SK-N-MC (cell line): ENCODE measurements around the gene LCE6A.

Experiments used
- DNase-seq: peaks from one replicate; pipeline ENCODE4 v3.0.0-alpha.2; 2011; ENCODE audit warnings: low read depth, low spot score
- H3K27ac ChIP-seq: fragments of 200-600 bp; sonication (generic); 2 replicates; pipeline ENCODE4 v1.5.1; 2016; ENCODE audit warnings: mixed run types
- H3K36me3 ChIP-seq: fragments of 200-600 bp; sonication (generic); 2 replicates; pipeline ENCODE4 v1.6.1; 2017; ENCODE audit warnings: antibody characterized with exemption, low read length, mixed read lengths; ENCODE audit not compliant: insufficient read depth
- H3K4me3 ChIP-seq: fragments of 200-600 bp; sonication (generic); 2 replicates; pipeline ENCODE4 v1.5.1; 2016
- H3K9ac ChIP-seq: fragments of 200-600 bp; sonication (generic); 2 replicates; pipeline ENCODE4 v1.8.0; 2017; ENCODE audit warnings: mixed run types, mixed read lengths; ENCODE audit not compliant: insufficient read length
- H3K9me3 ChIP-seq: fragments of 200-600 bp; sonication (generic); 2 replicates; pipeline ENCODE4 v1.6.1; 2017; ENCODE audit warnings: low read depth, mild to moderate bottlenecking, antibody characterized with exemption, low read length, moderate library complexity, mixed read lengths
- EZH2 ChIP-seq: fragments of 200-600 bp; sonication (generic); IDR thresholded peaks from one replicate; pipeline ENCODE4 v1.6.1; 2017; ENCODE audit warnings: antibody characterized with exemption
- FOXP2 ChIP-seq: optimal IDR thresholded peaks from 2 replicates; pipeline ENCODE3; 2011; ENCODE audit warnings: mild to moderate bottlenecking, moderate library complexity; ENCODE audit not compliant: insufficient read depth; ENCODE audit errors: extremely low read length, control extremely low read depth
- POLR2AphosphoS5 ChIP-seq: IDR thresholded peaks from 2 replicates; pipeline ENCODE4 v1.6.1; 2012; ENCODE audit warnings: mild to moderate bottlenecking, low read depth, low read length, borderline replicate concordance

Gene LCE6A

DNA sequence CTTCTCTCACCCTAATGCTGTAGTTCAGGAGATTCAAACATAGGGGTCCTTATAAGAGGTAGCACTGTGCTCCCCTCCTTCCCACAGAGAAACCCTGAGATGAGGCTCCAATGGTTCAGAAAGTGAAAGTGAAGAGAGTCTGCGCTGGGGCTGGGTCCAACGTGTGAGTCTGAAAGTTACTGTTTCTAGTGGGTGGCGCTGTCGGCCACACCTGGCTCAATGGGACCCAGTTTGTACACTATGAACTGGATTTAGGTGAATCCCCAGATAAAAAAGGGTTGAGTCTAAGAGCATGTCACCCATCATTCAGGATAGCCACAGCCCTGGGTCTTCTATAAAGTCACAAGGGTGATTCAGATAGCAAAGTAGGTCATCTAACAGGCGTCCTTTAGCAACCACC, 38.3 kb downstream of the LCE6A start:
- no peaks in the 10 kb centered on the region for H3K36me3 ChIP-seq
- no peak overlapping the region for H3K9ac ChIP-seq
- H3K4me3 ChIP-seq: no peak overlapping the region
- TF ChIP-seq EZH2 (no peak), FOXP2 (no peak), POLR2AphosphoS5 (no peak)
- H3K27ac ChIP-seq: no peak overlapping the region
- no peaks in the 10 kb centered on the region for H3K9me3 ChIP-seq
- no peak for DNase-seq

DNA sequence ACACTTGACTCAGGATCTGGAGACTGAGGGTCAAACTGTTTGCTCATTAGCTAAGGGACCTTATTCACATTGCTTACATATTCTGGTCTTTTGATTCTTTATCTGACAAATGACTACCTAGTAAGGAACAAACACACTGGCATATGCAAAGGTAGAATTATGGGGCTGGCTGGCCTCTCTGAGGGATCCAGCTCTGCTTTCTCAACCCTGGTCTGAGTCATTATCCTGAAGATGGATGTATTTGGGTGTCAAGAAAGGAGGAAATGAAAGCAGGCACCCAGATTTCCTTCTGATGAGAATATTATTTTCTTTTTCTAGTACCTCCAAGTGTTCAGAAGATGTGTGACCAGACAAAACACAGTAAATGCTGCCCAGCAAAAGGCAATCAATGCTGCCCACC, 41.4 kb downstream of the LCE6A start:
- no peaks in the 10 kb centered on the region for H3K36me3 ChIP-seq
- H3K9ac ChIP-seq: no peak overlapping the region
- no peak for TF ChIP-seq FOXP2
- TF ChIP-seq POLR2AphosphoS5: no peak
- TF ChIP-seq EZH2: no peak
- DNase-seq: no peak
- H3K27ac ChIP-seq: no peak overlapping the region
- H3K4me3 ChIP-seq: no peak overlapping the region
- H3K9me3 ChIP-seq: no peaks in the 10 kb centered on the region

DNA sequence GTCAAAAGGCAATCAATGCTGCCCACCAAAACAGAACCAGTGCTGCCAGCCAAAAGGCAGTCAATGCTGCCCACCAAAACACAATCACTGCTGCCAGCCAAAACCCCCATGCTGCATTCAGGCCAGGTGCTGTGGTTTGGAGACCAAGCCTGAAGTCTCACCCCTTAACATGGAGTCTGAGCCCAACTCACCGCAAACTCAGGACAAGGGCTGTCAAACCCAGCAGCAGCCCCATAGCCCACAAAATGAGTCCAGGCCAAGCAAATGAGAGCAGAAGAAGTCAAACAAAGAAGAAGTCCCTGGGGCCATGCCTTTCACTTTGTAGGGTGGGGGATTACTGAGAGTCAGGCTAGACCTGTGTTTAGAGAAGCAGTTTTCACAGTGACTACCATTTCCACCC, 41.9 kb downstream of the LCE6A start:
- DNase-seq: no peak
- H3K36me3 ChIP-seq: no peaks in the 10 kb centered on the region
- no peak overlapping the region for H3K4me3 ChIP-seq
- no peaks in the 10 kb centered on the region for H3K9me3 ChIP-seq
- TF ChIP-seq FOXP2: no peak
- no peak for TF ChIP-seq EZH2
- H3K9ac ChIP-seq: no peak overlapping the region
- no peak overlapping the region for H3K27ac ChIP-seq

DNA sequence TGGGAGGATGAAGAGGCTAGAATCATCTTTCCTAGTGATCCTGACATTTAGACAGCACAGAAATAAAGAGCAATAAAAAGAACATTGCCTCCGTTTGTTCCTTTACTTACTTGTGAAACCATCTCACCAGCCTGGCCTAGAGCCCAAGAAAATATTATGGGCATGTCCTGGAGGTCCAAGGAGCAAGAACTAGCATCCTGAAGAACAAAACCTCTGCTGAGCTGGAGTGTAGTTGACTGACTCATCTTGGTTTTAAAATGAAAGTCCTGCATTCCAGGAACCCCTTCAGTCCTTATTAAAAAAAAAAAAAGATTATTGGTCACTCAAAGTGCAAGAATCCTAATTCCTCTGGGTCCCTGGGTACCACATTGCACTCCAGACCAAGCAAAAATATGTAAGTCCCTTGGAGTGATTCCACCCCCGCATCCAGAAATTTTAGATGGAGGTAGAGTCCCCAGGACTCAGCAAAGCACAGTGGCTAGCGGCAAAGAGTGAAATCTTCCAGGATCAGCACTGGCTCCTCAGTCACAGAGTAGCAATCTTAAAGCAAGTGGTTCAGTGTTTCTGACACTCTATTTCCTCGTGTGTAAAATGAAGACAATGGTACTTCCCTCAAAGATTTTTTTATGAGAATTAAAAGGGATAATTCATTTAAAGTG, 42.4 kb downstream of the LCE6A start:
- no peaks in the 10 kb centered on the region for H3K36me3 ChIP-seq
- H3K9ac ChIP-seq: no peak overlapping the region
- H3K27ac ChIP-seq: no peak overlapping the region
- H3K9me3 ChIP-seq: no peaks in the 10 kb centered on the region
- H3K4me3 ChIP-seq: no peak overlapping the region
- no peak for TF ChIP-seq EZH2
- TF ChIP-seq POLR2AphosphoS5: no peak
- no peak for TF ChIP-seq FOXP2
- no peak for DNase-seq

DNA sequence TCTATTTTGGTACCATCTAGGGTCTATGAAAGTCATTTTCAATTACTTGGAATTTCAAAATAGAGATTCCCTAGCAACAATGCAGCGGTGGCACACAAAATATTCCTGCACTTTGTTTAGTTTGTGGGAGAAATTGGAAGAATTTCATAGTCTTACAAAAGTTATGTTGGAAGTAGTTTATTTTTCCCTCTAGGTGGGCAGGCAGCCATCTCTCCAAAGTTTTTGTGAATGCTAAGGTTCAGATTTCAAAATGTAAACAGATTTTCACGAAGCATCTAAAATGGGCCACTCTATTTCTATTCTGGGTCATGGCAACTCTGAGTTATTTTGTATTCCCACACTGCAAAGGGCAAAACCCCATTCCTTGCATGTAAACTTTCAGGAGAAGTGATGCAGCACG, 43.4 kb downstream of the LCE6A start:
- no peak for TF ChIP-seq FOXP2
- TF ChIP-seq EZH2: no peak
- no peak for TF ChIP-seq POLR2AphosphoS5
- no peak overlapping the region for H3K9ac ChIP-seq
- no peaks in the 10 kb centered on the region for H3K9me3 ChIP-seq
- no peak overlapping the region for H3K27ac ChIP-seq
- H3K4me3 ChIP-seq: no peak overlapping the region
- DNase-seq: no peak
- no peaks in the 10 kb centered on the region for H3K36me3 ChIP-seq

DNA sequence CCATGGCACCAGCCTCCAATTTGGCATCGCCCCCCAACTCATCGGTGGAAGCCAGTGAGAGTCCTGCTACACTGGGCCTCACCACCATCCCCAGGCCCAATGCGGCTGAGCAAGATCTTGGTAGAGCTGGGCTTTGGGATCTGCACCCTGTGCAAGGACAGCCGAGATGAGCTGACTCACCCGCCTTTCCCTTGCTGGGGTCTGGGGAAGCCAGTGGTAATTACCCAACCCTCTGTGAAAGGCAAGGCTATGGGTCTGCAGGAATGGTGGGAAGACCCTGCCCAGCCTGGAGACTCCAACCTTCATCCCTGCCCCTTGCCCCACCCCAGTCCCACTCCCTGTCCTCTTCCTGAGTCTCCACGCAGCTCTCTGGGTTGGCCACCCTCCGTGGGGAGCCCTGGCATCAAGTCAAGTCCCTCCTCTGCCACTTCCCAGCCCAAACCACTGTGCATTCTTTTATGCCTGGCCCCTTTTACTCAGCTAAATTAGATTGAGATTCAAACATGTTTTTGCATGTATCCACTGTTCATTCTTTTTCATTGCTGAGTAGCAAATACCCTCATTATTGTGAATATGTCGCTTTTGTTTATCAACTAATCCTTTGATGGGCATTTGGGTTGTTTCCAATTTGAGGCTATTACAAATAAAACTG, 44.2 kb downstream of the LCE6A start:
- no peaks in the 10 kb centered on the region for H3K9me3 ChIP-seq
- no peak overlapping the region for H3K4me3 ChIP-seq
- no peak overlapping the region for H3K27ac ChIP-seq
- TF ChIP-seq FOXP2 (no peak), POLR2AphosphoS5 (no peak), EZH2 (no peak)
- H3K9ac ChIP-seq: no peak overlapping the region
- no peak for DNase-seq
- H3K36me3 ChIP-seq: no peaks in the 10 kb centered on the region

DNA sequence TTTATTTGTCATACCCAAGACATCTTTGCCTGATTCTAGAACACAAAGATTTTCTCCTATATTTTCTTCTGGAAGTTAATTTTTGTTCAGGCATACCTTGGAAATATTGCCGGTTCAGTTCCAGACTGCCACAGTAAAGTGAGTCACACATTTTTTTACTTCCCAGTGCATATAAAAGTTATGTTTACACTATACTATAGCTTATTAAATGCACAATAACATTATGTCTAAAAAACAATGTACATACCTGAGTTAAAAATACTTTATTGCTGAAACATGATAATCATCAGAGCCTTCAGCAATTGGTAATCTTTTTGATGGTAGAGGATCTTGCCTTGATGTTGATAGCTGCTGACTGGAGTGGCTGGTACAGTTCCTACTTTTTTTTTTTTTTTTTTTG, 45.5 kb downstream of the LCE6A start:
- H3K27ac ChIP-seq: no peak overlapping the region
- TF ChIP-seq POLR2AphosphoS5 (no peak), FOXP2 (no peak), EZH2 (no peak)
- no peaks in the 10 kb centered on the region for H3K36me3 ChIP-seq
- no peaks in the 10 kb centered on the region for H3K9me3 ChIP-seq
- no peak overlapping the region for H3K4me3 ChIP-seq
- H3K9ac ChIP-seq: no peak overlapping the region
- no peak for DNase-seq
